SJCRH30 (cell line): Measurements from ENCODE around the gene PACS1. TPM values are rescaled to one million over a fixed set of nuclear protein-coding genes. Genes with fewer than 3 reads are reported as not detected.
A peak's percentile ranks its signal among the peaks of the same experiment; 100 is the strongest.

Source experiments
- DNase-seq, 2 experiments: peaks; one replicate each; pipeline ENCODE4 v3.0.0-alpha.2; 2015 to 2020
- H3K27ac ChIP-seq: fragments of 250-450 bp; sonication (Bioruptor Pico); 2 replicates; pipeline ENCODE4 v1.5.1; 2020; ENCODE audit warnings: mild to moderate bottlenecking, moderate library complexity
- H3K27me3 ChIP-seq: fragments of 250-450 bp; sonication (Bioruptor Pico); 2 replicates; pipeline ENCODE4 v1.5.1; 2020; ENCODE audit warnings: mild to moderate bottlenecking, moderate library complexity
- H3K36me3 ChIP-seq: fragments of 250-450 bp; sonication (Bioruptor Pico); 2 replicates; pipeline ENCODE4 v1.5.1; 2020; ENCODE audit warnings: mild to moderate bottlenecking, moderate library complexity
- H3K4me1 ChIP-seq: fragments of 250-450 bp; sonication (Bioruptor Pico); 2 replicates; pipeline ENCODE4 v1.5.1; 2020; ENCODE audit warnings: mild to moderate bottlenecking, moderate library complexity
- H3K4me3 ChIP-seq: fragments of 250-450 bp; sonication (Bioruptor Pico); 2 replicates; pipeline ENCODE4 v1.5.1; 2020; ENCODE audit warnings: mild to moderate bottlenecking, moderate library complexity
- H3K9me3 ChIP-seq: fragments of 250-450 bp; sonication (Bioruptor Pico); replicated peaks from 2 replicates; pipeline ENCODE4 v1.5.1; 2020; ENCODE audit warnings: mild to moderate bottlenecking, moderate library complexity
- total RNA-seq: library from RNA; depleted of rRNA; stranded (reverse); fragments of >200 nt; shearing (Covaris generic); gene quantifications from 2 replicates; pipeline ENCODE4 v1.2.3, GENCODE V29; 2014

Gene PACS1
- total RNA-seq, 1 experiment from 2014 or later: 11.8 TPM

DNA sequence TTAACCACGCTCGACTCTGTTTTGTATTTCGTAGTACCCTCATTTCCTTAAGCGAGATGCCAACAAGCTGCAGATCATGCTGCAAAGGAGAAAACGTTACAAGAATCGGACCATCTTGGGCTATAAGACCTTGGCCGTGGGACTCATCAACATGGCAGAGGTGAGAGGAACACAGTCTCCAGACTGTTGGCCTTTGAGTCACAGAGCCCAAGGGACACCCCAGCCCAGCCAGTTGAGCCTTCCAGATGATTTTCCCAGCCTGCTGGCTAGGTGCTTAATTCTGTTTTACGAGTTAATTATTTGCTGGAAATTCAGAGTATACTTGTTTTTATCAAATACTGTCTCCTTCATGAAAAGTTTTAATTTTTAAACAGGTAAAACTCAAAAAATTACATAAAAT lies 141.0 kb downstream of the PACS1 start:
- Histone ChIP-seq H3K4me1 (no peaks in the 10 kb centered on the region), H3K36me3 (peaks cover 2% of the 10 kb centered on the region; the same call in 1 of the 2 replicates), H3K9me3 (no peaks in the 10 kb centered on the region), H3K27ac (no peak overlapping the region), H3K4me3 (no peak overlapping the region), H3K27me3 (no peaks in the 10 kb centered on the region)
- no peak for DNase-seq

DNA sequence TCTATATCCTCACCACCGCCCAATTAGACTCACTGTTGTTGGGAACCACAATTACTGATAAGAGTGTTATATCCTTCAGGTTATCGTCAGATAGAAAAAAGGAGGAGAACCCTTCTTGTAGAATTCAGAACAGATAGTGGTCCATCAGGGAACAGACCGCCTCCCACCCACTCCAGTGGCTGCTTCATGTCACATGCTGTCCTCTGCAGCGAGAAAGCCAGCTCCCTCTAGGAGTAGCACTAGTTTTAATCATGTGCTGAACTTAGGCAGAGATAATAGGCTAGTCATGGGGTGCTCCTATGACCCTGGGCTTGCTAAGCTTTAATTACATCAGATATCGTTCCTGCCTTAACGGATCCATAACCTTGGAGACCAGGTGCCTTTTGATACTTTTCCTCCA lies 146.8 kb downstream of the PACS1 start:
- Histone ChIP-seq H3K27ac (no peak overlapping the region), H3K4me1 (no peaks in the 10 kb centered on the region), H3K9me3 (no peaks in the 10 kb centered on the region), H3K4me3 (no peak overlapping the region), H3K36me3 (peaks cover 6% of the 10 kb centered on the region; the same call in 1 of the 2 replicates), H3K27me3 (no peaks in the 10 kb centered on the region)
- DNase-seq: no peak

DNA sequence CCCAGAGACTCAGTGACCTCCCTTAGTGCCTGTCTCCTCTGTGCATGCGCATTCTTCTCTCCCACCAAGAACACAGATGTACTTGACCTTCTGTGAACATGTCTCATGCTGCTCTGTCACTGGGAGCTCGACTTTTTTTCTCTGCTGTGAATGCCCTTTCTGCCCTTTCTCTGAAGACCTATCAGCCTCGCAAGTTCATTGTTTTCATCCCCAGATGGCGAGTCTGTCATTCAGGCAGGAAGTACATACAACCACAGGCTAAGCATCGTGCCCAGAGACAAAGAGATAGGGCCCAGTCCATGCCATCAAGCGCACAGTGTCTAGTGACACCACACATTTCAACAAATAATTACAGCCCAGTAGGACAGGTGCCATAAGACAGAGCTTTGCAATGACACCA lies 148.0 kb downstream of the PACS1 start:
- H3K4me3 ChIP-seq: no peak overlapping the region
- DNase-seq: no peak
- no peaks in the 10 kb centered on the region for H3K9me3 ChIP-seq
- H3K27me3 ChIP-seq: no peaks in the 10 kb centered on the region
- peaks cover 6% of the 10 kb centered on the region; the same call in 1 of the 2 replicates for H3K36me3 ChIP-seq
- no peaks in the 10 kb centered on the region for H3K4me1 ChIP-seq
- no peak overlapping the region for H3K27ac ChIP-seq

DNA sequence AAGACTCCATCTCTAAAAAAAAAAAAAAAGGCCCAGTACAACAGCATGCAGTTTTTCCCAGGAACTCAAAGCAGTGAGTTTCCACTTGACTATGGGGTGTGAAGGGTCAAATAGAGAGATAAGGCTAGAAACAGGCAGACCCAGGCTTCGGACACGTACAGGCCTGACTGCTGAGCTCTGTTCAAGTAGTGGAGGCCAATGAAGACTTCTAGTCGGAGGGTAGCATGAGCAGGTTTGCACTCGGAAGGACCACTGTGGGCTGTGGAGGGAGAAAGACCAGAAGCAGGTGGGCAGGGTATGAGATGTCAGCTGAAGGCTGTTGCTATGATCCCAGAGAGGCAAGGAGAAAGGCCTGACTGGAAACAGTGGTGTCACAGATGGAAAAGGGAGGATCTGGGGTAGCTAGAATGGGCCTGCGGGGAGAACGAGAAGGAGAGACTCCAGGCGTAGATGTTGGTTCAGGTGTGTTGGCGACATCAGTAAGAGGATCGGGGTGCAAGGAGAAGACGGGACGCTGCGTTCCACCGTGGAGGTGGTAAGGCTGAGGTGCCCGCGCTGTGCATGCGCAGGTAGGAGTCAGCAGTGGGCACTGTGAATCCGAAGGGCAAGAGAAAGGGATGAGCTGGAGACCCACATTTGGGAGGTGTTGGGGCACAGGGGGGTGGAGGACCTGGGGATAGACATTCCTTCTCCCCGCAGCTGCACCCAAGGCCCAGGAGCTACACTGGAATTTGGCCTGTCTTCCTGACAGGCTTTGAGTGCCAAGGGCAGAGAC lies 149.0 kb downstream of the PACS1 start:
- Histone ChIP-seq H3K27ac (no peak overlapping the region), H3K4me1 (no peaks in the 10 kb centered on the region), H3K4me3 (no peak overlapping the region), H3K9me3 (no peaks in the 10 kb centered on the region), H3K27me3 (no peaks in the 10 kb centered on the region), H3K36me3 (peaks cover 6% of the 10 kb centered on the region; the same call in 1 of the 2 replicates)
- DNase-seq: no peak

DNA sequence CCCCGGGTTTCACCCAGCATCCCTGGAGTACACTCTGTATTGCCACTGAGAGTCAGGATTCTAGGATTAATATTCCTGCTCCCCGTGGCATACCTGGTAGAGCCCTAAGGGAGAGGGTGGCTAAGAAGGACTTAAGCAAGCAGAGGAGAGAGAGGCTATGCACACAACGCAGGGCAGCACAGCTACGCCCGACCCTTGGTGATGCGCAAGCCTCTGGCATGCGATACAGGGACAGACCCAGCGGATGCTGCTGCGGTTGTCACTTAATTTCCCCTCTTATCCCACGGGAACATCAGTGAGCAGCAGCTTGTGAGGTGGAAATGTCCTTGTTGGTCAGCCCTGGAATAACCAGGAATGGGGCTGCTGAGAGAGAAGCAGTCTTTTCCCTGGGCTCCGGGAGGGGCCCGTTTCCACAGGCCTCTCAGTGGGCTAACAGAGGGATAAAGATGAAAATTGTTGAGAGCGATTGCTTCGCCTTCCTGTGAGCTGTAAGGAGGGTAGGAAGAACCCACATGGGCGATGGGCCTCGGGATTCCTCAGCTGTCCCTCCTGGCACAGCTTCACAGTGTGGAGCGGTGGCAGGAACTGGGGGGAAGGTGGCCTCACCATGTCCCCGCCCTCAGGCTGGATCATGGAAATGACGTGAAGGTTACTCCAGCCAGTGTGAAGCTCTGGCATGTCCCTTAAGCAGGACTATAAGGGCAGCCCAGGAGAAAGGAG lies 149.9 kb downstream of the PACS1 start:
- Histone ChIP-seq H3K36me3 (peaks cover 6% of the 10 kb centered on the region; the same call in 1 of the 2 replicates), H3K27ac (no peak overlapping the region), H3K4me3 (no peak overlapping the region), H3K9me3 (no peaks in the 10 kb centered on the region), H3K4me1 (no peaks in the 10 kb centered on the region), H3K27me3 (no peaks in the 10 kb centered on the region)
- no peak for DNase-seq

DNA sequence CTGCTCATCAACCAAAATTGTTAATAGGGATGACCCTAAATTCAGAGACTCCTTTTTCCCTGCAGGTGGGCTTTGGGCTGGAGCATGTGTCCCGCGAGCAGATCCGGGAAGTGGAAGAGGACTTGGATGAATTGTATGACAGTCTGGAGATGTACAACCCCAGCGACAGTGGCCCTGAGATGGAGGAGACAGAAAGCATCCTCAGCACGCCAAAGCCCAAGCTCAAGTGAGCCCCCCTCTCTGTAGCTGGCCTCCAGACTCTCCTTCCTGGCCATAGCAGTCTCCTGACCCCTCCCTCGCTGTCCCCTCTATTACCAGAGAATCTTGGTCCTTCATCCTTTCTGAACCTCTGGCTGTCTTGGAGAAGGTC lies 150.5 kb downstream of the PACS1 start:
- Histone ChIP-seq H3K36me3 (peaks cover 6% of the 10 kb centered on the region; the same call in 1 of the 2 replicates), H3K4me3 (no peak overlapping the region), H3K9me3 (no peaks in the 10 kb centered on the region), H3K27ac (no peak overlapping the region), H3K27me3 (no peaks in the 10 kb centered on the region), H3K4me1 (no peaks in the 10 kb centered on the region)
- DNase-seq: no peak

DNA sequence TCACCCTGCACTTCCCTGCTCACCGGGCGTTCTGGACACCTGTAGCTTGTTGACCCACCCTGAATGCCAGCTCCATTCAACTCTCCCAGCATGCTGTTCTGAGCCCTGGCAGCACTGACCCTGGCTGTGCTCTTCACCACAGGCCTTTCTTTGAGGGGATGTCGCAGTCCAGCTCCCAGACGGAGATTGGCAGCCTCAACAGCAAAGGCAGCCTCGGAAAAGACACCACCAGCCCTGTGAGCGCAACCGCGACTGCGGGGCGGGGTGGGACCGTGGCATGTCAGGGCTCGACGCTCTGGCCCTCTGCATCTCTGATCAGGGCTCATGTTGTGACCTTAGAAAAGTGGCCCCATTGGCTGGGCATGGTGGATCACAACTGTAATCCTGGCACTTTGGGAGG lies 150.9 kb downstream of the PACS1 start:
- H3K4me3 ChIP-seq: no peak overlapping the region
- no peak for DNase-seq
- no peak overlapping the region for H3K27ac ChIP-seq
- peaks cover 6% of the 10 kb centered on the region; the same call in 1 of the 2 replicates for H3K36me3 ChIP-seq
- no peaks in the 10 kb centered on the region for H3K4me1 ChIP-seq
- H3K9me3 ChIP-seq: no peaks in the 10 kb centered on the region
- no peaks in the 10 kb centered on the region for H3K27me3 ChIP-seq

DNA sequence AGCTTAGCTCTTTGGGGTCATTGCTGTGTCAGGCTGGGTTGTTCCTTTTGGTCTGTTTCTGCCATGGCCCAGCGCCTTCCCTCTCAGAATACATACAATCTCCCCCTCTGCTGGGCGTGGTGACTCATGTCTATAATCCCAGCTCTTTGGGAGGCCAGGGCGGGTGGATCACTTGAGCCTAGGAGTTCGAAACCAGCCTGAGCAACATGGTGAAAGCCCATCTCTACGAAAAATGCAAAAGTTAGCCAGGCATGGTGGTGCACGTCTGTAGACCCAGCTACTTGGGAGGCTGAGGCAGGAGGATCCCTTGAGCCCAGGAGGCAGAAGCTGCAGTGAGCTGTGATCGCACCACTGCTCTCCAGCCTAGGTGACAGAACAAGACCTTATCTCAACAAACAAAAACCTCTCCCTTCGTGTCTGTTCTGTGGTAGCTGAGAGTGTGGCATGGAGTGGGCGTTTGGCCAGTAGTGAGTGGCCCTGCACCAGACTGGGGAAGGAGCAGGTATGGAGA lies 151.7 kb downstream of the PACS1 start:
- peak in 1 of 2 experiments; percentile 16 for DNase-seq
- Histone ChIP-seq H3K4me3 (no peak overlapping the region), H3K27me3 (no peaks in the 10 kb centered on the region), H3K4me1 (no peaks in the 10 kb centered on the region), H3K9me3 (no peaks in the 10 kb centered on the region), H3K36me3 (peaks cover 2% of the 10 kb centered on the region; the same call in 1 of the 2 replicates), H3K27ac (no peak overlapping the region)

DNA sequence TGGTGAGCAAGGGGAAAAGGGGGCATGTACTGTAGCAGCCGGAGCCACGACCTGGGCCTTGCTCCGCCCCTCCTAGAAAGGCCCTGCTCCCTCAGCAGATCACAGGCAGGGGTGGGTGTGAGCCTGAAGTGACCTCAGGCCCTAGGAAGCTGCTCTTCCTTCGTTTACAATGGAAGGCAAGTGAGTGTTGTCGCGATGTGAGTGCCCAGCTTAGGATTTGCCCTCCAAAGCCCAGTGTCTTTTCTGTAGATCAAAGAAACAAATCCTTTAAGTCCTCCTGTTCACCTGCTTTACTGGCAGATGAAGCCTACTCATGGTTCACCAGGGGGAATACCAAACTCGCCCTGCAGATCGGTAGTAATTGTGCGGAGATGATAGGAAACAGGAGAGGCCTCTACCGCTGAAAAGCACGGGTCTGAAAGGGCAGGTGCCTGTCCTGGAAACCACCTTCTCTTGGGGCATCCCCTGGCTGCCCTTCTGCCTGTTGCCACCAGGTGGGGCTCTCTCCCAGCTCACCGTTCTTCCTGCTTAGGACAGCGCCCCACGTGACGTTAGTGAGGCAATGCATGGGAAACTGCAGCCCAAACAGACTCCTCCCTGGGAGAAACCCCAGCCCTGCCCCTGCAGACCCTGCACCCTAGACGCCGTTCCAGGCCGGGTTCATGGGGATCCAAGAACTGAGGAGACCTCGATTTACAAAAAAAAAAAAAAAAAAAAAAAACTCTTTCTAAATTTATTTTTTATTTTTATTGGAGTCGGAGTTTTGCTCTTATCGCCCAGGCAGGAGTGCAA lies 152.5 kb downstream of the PACS1 start:
- DNase-seq: peak; percentile 84 to 93
- Histone ChIP-seq H3K27me3 (no peaks in the 10 kb centered on the region), H3K4me3 (no peak overlapping the region), H3K9me3 (no peaks in the 10 kb centered on the region), H3K36me3 (no peaks in the 10 kb centered on the region), H3K27ac (no peak overlapping the region), H3K4me1 (no peaks in the 10 kb centered on the region)

DNA sequence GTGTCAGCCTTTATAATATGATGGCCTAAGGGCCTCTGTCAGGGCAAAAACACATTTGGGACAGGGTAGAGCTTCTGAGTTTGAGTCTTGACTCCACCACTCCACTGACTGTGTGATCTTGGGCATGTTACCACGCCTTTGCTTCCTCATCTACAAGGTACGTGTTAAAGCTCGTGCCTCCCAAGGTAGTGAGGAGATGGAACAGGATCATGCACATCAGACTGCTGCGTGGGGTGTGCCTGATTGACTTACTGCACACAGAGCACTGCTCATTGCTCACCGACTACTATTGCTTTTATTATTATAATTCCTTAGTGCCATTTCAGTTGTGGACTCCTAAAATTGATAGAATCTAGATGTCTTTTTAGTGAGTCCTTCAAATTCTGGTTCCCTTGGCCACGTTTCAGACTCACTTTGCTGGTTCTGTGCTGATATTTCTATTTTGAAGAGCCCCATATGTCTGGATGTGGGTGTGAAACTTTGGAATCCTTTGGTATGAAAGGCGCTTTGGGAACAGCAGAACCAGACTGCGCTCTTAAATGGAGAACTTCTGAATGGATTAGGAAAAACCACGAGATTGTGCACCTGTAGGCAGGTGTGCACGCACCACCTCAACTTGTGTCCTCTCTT lies 154.3 kb downstream of the PACS1 start:
- no peak overlapping the region for H3K27ac ChIP-seq
- H3K9me3 ChIP-seq: no peaks in the 10 kb centered on the region
- no peak for DNase-seq
- H3K4me3 ChIP-seq: no peak overlapping the region
- H3K36me3 ChIP-seq: no peaks in the 10 kb centered on the region
- H3K4me1 ChIP-seq: no peaks in the 10 kb centered on the region
- H3K27me3 ChIP-seq: no peaks in the 10 kb centered on the region

DNA sequence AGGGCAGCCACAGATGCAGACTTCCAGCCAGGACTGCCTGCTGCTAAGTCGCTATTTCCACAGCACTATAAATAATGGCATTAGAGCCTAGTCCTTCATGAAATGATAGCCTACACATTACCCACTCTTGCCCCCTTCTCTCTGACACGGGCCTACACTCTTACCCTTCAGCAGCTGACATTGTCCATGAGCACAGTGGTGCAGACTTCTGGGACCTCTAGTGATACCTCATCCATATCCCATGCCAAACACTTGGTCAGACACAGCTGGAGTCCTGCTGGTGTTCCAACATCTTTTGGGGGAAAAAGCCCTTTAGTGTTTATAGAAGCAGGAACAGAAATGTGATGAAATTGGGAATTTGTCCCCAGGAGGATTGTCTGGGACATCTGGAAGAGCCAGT lies 155.0 kb downstream of the PACS1 start:
- Histone ChIP-seq H3K27me3 (no peaks in the 10 kb centered on the region), H3K4me1 (no peaks in the 10 kb centered on the region), H3K4me3 (no peak overlapping the region), H3K9me3 (no peaks in the 10 kb centered on the region), H3K36me3 (no peaks in the 10 kb centered on the region), H3K27ac (no peak overlapping the region)
- peak in 1 of 2 experiments; percentile 5 for DNase-seq

DNA sequence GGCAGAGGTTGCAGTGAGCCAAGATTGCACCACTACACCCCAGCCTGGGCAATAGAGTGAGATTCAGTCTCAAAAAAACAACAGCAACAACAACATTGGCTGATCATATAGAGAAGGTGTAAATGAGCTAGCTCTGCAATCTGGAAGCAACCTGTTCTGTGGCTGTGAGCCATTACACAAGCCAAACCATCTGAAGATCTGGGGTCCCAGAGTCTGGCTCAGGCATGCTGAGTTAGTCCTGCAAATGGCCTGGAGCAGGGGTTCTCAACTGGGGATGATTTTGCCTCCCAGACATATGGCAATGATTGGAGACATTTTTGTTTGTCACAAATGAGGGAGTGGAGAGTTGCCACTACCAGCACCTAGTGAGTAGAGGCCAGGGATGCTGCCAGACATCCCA lies 156.0 kb downstream of the PACS1 start:
- Histone ChIP-seq H3K27me3 (no peaks in the 10 kb centered on the region), H3K4me1 (no peaks in the 10 kb centered on the region), H3K9me3 (no peaks in the 10 kb centered on the region), H3K36me3 (no peaks in the 10 kb centered on the region), H3K27ac (no peak overlapping the region), H3K4me3 (no peak overlapping the region)
- DNase-seq: no peak

DNA sequence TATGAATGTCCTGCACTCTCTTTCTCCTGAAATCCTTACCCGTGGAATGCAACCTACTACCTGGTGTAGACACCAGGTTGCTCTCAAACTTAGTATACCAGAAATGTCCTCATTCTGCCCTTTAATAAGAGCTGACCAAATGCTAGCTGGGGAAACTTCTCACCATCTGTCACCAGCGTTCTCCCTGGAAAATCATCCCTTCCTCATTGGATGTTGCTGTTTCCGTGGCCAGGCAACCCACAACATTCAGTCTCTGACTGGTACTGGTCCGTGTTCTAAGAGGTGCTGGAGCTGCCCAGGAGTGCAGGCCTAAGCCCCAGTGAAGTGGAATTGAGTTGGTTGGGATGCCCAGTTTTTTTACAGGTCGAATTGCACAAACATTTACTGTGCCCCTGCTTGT lies 157.6 kb downstream of the PACS1 start:
- H3K9me3 ChIP-seq: no peaks in the 10 kb centered on the region
- H3K4me3 ChIP-seq: no peak overlapping the region
- no peaks in the 10 kb centered on the region for H3K36me3 ChIP-seq
- H3K27ac ChIP-seq: no peak overlapping the region
- no peaks in the 10 kb centered on the region for H3K4me1 ChIP-seq
- no peaks in the 10 kb centered on the region for H3K27me3 ChIP-seq
- DNase-seq: no peak

DNA sequence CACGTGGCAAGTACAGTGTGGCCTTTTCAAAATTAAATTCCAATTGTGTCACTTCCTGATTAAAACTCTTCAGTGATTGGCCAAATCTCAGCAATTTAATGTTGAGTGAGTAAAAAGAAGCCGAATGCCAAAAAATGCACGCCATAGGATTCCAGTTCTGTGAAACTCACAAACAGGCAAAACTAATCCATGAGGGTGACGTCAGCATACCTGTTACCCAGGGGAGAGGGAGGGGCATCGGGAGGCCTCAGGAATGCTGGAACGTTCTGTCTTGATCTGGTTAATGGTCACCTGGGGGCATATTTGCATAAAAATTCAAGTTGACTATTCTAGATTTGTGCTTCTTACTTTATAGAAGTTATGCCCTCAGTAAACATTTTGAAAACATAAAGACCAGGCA lies 158.4 kb downstream of the PACS1 start:
- peaks cover 2% of the 10 kb centered on the region; the same call in 1 of the 2 replicates for H3K36me3 ChIP-seq
- H3K4me1 ChIP-seq: no peaks in the 10 kb centered on the region
- no peak overlapping the region for H3K4me3 ChIP-seq
- H3K27ac ChIP-seq: no peak overlapping the region
- DNase-seq: no peak
- no peaks in the 10 kb centered on the region for H3K9me3 ChIP-seq
- no peaks in the 10 kb centered on the region for H3K27me3 ChIP-seq
